Right forelimb (tissue), 1 donor: ENCODE data around the gene GYS1.
"Not testable (repeated sequence)": the region's sequence is repeated elsewhere in the genome, so short reads cannot be mapped to it uniquely, and the experiment has no call there.

Experiments
- DNase-seq: peaks from one replicate; pipeline ENCODE4 v3.0.0-alpha.2; 2018

The GYS1 gene

GRCh38 chr19:48993175-48994034 lies at the start of gene GYS1, which contains the start of gene RUVBL2:
TSS of gene GYS1 (minus strand) at chr19:48993309. CDS start at chr19:48993112, 197 bp downstream.
TSS of gene RUVBL2 (plus strand) at chr19:48993887. CDS start at chr19:48993912, 25 bp downstream.
- DNase-seq, result peak; percentile 99

- DNase-seq, result not testable (repeated sequence)
These were observed 49.6 kb upstream of the GYS1 start for GRCh38 chr19:49042666-49043065.

GRCh38 chr19:49042177-49042576 lies 49.1 kb upstream of the GYS1 start:
- DNase-seq, result no peak

GRCh38 chr19:49039736-49040135 lies 46.6 kb upstream of the GYS1 start:
- DNase-seq, result not testable (repeated sequence)

GRCh38 chr19:49038557-49039276 lies 45.6 kb upstream of the GYS1 start:
- DNase-seq, result not testable (repeated sequence)

- DNase-seq, result not testable (repeated sequence)
These were observed 45.0 kb upstream of the GYS1 start for GRCh38 chr19:49038111-49038510.

- DNase-seq, result not testable (repeated sequence)
These were observed 43.7 kb upstream of the GYS1 start, which contains the start of gene CGB1 for GRCh38 chr19:49036815-49037214. TSS of gene CGB1 (minus strand) at chr19:49036895. CDS start at chr19:49036711, 184 bp downstream.

GRCh38 chr19:49031642-49032301 lies 38.7 kb upstream of the GYS1 start, which contains the start of gene CGB2:
TSS of gene CGB2 (plus strand) at chr19:49031890. CDS start at chr19:49032096, 206 bp downstream.
- DNase-seq, result not testable (repeated sequence)

GRCh38 chr19:49030323-49030722 lies 37.2 kb upstream of the GYS1 start:
- not testable (repeated sequence) for DNase-seq

- DNase-seq, result not testable (repeated sequence)
These were observed 36.6 kb upstream of the GYS1 start for GRCh38 chr19:49029749-49030148.

GRCh38 chr19:49028686-49029085 lies 35.6 kb upstream of the GYS1 start:
- not testable (repeated sequence) for DNase-seq

GRCh38 chr19:49025599-49025998 lies 32.5 kb upstream of the GYS1 start:
- DNase-seq, result not testable (repeated sequence)

GRCh38 chr19:49025088-49025487 lies 32.0 kb upstream of the GYS1 start:
- not testable (repeated sequence) for DNase-seq

- not testable (repeated sequence) for DNase-seq
These were observed 31.1 kb upstream of the GYS1 start, which contains the start of gene CGB3 for GRCh38 chr19:49024233-49024632. TSS of gene CGB3 (minus strand) at chr19:49024333. CDS start at chr19:49023971, 362 bp downstream.

- DNase-seq, result no peak
These were observed 29.0 kb upstream of the GYS1 start for GRCh38 chr19:49022116-49022515.

GRCh38 chr19:49020931-49021895 lies 28.1 kb upstream of the GYS1 start:
- DNase-seq, result no peak

- no peak for DNase-seq
These were observed 27.2 kb upstream of the GYS1 start for GRCh38 chr19:49020342-49020741.

- no peak for DNase-seq
These were observed 26.3 kb upstream of the GYS1 start for GRCh38 chr19:49019242-49019932.

GRCh38 chr19:49018388-49019241 lies 25.5 kb upstream of the GYS1 start:
- DNase-seq, result not testable (repeated sequence)
